SU-DHL-6 (cell line): Measurements from ENCODE around the gene NRXN2.

Experiments used
- H2AFZ ChIP-seq: fragments of 200-600 bp; sonication (generic); 2 replicates; pipeline ENCODE4 v1.6.1; 2014; ENCODE audit warnings: low read depth, mild to moderate bottlenecking, moderate library complexity, mixed read lengths, antibody characterized with exemption, low read length; ENCODE audit not compliant: severe bottlenecking
- H3F3A ChIP-seq: fragments of 200-600 bp; shearing (Covaris generic); 2 replicates; pipeline ENCODE4 v1.6.0; 2016; ENCODE audit warnings: antibody characterized with exemption, mild to moderate bottlenecking; ENCODE audit not compliant: insufficient read depth
- H3K27ac ChIP-seq: fragments of 200-600 bp; sonication (generic); 2 replicates; pipeline ENCODE4 v1.5.1; 2016; ENCODE audit warnings: low read depth, mild to moderate bottlenecking, low read length, moderate library complexity, mixed read lengths
- H3K27me3 ChIP-seq: fragments of 200-600 bp; sonication (generic), shearing (Covaris generic); 2 replicates; pipeline ENCODE4 v1.6.0; 2014; ENCODE audit warnings: mild to moderate bottlenecking, low read length
- H3K36me3 ChIP-seq: fragments of 200-600 bp; sonication (generic); 2 replicates; pipeline ENCODE4 v1.6.1; 2014; ENCODE audit warnings: mild to moderate bottlenecking, low read length, mixed read lengths
- H3K4me2 ChIP-seq: fragments of 300-600, 200-600 bp; shearing (Covaris generic), sonication (generic); 2 replicates; pipeline ENCODE4 v1.6.0; 2014; ENCODE audit warnings: low read length, low read depth, mild to moderate bottlenecking; ENCODE audit not compliant: poor library complexity, severe bottlenecking
- H3K4me3 ChIP-seq: fragments of 200-600 bp; sonication (generic); 2 replicates; pipeline ENCODE4 v1.5.1; 2014; ENCODE audit warnings: antibody characterized with exemption, low read length, mild to moderate bottlenecking, mixed read lengths; ENCODE audit not compliant: insufficient read depth, poor library complexity, severe bottlenecking
- H3K79me2 ChIP-seq: fragments of 200-600 bp; sonication (generic); 2 replicates; pipeline ENCODE4 v1.6.1; 2014; ENCODE audit warnings: mild to moderate bottlenecking, low read length, moderate library complexity; ENCODE audit not compliant: insufficient read depth
- H3K9ac ChIP-seq: fragments of 200-600 bp; sonication (generic); 2 replicates; pipeline ENCODE4 v1.7.0; 2014; ENCODE audit warnings: mild to moderate bottlenecking, low read length
- H3K9me2 ChIP-seq: fragments of 200-600 bp; sonication (generic); replicated peaks from 2 replicates; pipeline ENCODE4 v1.6.1; 2014; ENCODE audit warnings: low read length; ENCODE audit not compliant: insufficient read depth
- H3K9me3 ChIP-seq: fragments of 200-600 bp; sonication (generic); 2 replicates; pipeline ENCODE4 v1.6.1; 2014; ENCODE audit warnings: low read length, mixed read lengths; ENCODE audit not compliant: insufficient read depth
- H4K20me1 ChIP-seq: fragments of 200-600 bp; sonication (generic); 2 replicates; pipeline ENCODE4 v1.6.1; 2014; ENCODE audit warnings: low read depth, mild to moderate bottlenecking, antibody characterized with exemption, low read length, moderate library complexity, mixed read lengths
- EZH2phosphoT487 ChIP-seq: fragments of 200-600 bp; sonication (generic), shearing (Covaris generic); conservative IDR thresholded peaks from 2 replicates; pipeline ENCODE4 v1.6.1; 2018; ENCODE audit warnings: mild to moderate bottlenecking, antibody characterized with exemption, low read length, moderate library complexity, mixed read lengths
- TF ChIP-seq, protein P1 (sequence below): fragments of 200-600 bp; sonication (generic); IDR thresholded peaks from one replicate; pipeline ENCODE4 v1.5.1; 2017; ENCODE audit warnings: antibody characterized with exemption, mild to moderate bottlenecking, low read length, moderate library complexity; ENCODE audit not compliant: insufficient read depth, poor library complexity, severe bottlenecking

The NRXN2 gene

GRCh38 chr11:64723907-64724862 is 1.2 kb upstream of the NRXN2 start:
- H3F3A ChIP-seq = no peaks in the 10 kb centered on the region
- TF ChIP-seq, protein P1, sequence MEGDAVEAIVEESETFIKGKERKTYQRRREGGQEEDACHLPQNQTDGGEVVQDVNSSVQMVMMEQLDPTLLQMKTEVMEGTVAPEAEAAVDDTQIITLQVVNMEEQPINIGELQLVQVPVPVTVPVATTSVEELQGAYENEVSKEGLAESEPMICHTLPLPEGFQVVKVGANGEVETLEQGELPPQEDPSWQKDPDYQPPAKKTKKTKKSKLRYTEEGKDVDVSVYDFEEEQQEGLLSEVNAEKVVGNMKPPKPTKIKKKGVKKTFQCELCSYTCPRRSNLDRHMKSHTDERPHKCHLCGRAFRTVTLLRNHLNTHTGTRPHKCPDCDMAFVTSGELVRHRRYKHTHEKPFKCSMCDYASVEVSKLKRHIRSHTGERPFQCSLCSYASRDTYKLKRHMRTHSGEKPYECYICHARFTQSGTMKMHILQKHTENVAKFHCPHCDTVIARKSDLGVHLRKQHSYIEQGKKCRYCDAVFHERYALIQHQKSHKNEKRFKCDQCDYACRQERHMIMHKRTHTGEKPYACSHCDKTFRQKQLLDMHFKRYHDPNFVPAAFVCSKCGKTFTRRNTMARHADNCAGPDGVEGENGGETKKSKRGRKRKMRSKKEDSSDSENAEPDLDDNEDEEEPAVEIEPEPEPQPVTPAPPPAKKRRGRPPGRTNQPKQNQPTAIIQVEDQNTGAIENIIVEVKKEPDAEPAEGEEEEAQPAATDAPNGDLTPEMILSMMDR = no peak
- no peak for TF ChIP-seq EZH2phosphoT487
- no peak overlapping the region for H3K4me3 ChIP-seq
- H2AFZ ChIP-seq = no peak overlapping the region
- no peaks in the 10 kb centered on the region for H3K36me3 ChIP-seq
- H3K79me2 ChIP-seq = no peaks in the 10 kb centered on the region
- H4K20me1 ChIP-seq = no peaks in the 10 kb centered on the region
- peak overlapping the region; percentile 62 for H3K9ac ChIP-seq
- no peaks in the 10 kb centered on the region for H3K9me3 ChIP-seq
- peak overlapping the region; percentile 75 for H3K4me2 ChIP-seq
- H3K9me2 ChIP-seq = no peaks in the 10 kb centered on the region
- no peak overlapping the region for H3K27ac ChIP-seq
- no peaks in the 10 kb centered on the region for H3K27me3 ChIP-seq

DNA sequence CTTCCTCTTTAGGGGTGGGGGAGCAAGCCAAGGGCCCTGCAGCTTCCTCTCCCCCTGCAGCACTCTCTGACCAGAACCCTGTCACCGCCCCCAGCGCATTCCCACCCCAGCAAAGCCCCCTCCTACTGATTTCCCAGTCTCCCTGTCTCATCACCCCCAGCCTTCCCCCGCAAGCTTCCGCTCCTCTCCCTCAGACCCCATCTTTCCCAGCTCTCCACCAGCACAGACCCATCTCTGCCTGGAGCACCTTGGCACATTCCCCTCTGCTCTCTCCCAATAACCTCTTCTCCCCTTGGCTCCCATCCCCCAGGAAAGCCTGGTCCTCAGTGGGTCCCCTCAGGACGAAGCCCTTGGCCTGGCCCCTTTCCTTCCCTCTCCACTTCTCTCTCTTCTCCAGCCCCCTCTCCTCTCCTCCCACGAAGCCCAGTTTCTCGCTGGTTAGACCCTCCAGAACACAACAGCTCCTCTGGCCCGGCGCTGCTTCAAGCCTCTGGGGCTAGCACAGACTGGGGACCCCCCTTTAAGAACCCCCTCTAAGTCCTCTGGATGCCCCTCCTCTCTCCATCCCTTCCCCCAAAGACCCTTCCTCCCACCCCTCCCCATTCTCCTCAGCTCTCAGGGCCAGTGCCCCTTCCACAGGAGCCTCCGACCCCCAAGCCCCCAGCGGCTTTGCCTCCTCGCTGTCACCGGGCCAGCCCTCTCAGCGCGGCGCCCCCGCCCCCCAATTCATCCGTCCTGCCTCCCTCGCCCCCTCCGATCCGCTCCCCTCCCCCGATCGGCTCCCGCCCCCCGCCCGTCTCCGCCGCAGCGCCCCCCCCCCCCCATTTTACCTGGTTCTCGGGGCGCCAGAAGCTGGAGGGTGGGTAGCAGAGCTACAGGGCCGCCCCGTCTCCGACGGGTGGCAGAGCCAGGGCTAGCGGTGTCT is 594 bp downstream of the NRXN2 start:
- no peaks in the 10 kb centered on the region for H3K27me3 ChIP-seq
- no peak overlapping the region for H2AFZ ChIP-seq
- no peak overlapping the region for H3K4me2 ChIP-seq
- TF ChIP-seq, protein P1 = no peak
- no peak for TF ChIP-seq EZH2phosphoT487
- H3K9me2 ChIP-seq = no peaks in the 10 kb centered on the region
- no peak overlapping the region for H3K27ac ChIP-seq
- no peaks in the 10 kb centered on the region for H3F3A ChIP-seq
- H4K20me1 ChIP-seq = no peaks in the 10 kb centered on the region
- H3K9me3 ChIP-seq = no peaks in the 10 kb centered on the region
- no peak overlapping the region for H3K4me3 ChIP-seq
- H3K79me2 ChIP-seq = no peaks in the 10 kb centered on the region
- no peaks in the 10 kb centered on the region for H3K36me3 ChIP-seq
- no peak overlapping the region for H3K9ac ChIP-seq

GRCh38 chr11:64721359-64721699 is 1.7 kb downstream of the NRXN2 start:
- H3K4me3 ChIP-seq = no peak overlapping the region
- no peak for TF ChIP-seq EZH2phosphoT487
- TF ChIP-seq, protein P1 = no peak
- H4K20me1 ChIP-seq = no peaks in the 10 kb centered on the region
- no peak overlapping the region for H3K27ac ChIP-seq
- H3K27me3 ChIP-seq = no peaks in the 10 kb centered on the region
- H3F3A ChIP-seq = no peaks in the 10 kb centered on the region
- H3K4me2 ChIP-seq = no peak overlapping the region
- H3K9me2 ChIP-seq = no peaks in the 10 kb centered on the region
- H3K79me2 ChIP-seq = no peaks in the 10 kb centered on the region
- no peaks in the 10 kb centered on the region for H3K36me3 ChIP-seq
- no peak overlapping the region for H3K9ac ChIP-seq
- H3K9me3 ChIP-seq = no peaks in the 10 kb centered on the region
- H2AFZ ChIP-seq = no peak overlapping the region
